Ovary (tissue), 9 donors: ENCODE results near the gene ANTXR2. TPM values are rescaled to one million over a fixed set of nuclear protein-coding genes. Genes with fewer than 3 reads are reported as not detected.

Experiments
- DNase-seq, 5 donors: peaks; one replicate each; pipeline ENCODE4 v3.0.0-alpha.2; 2019 to 2020
- H3K27ac ChIP-seq, 2 donors: fragments of 200-600 bp; one replicate each; pipeline versions ENCODE4 v1.5.1 to v1.8.0; 2019 to 2022
- H3K27me3 ChIP-seq: fragments of 200-600 bp; one replicate; pipeline ENCODE4 v1.8.0; 2022
- H3K36me3 ChIP-seq: fragments of 200-600 bp; sonication (generic); one replicate; pipeline ENCODE4 v1.5.1; 2019
- H3K4me1 ChIP-seq: one replicate; pipeline ENCODE4 v1.8.1; 2013; ENCODE audit warnings: mild to moderate bottlenecking, moderate library complexity; ENCODE audit not compliant: insufficient read depth
- H3K4me3 ChIP-seq: fragments of 200-600 bp; sonication (generic); one replicate; pipeline ENCODE4 v1.5.1; 2017
- H3K9me3 ChIP-seq, 2 donors: fragments of 200-600 bp in 1 of 2; sonication (generic) in 1 of 2; one replicate each; pipeline versions ENCODE4 v1.5.1 to v1.8.1; 2013 to 2019; ENCODE audit warnings: mild to moderate bottlenecking in 1 of 2, moderate library complexity in 1 of 2
- EP300 ChIP-seq: sonication (generic); formaldehyde crosslinking; IDR thresholded peaks from one replicate; pipeline ENCODE4 v1.6.1; 2017; ENCODE audit warnings: antibody characterized with exemption
- POLR2A ChIP-seq: fragments of 450-650 bp; IDR thresholded peaks from one replicate; pipeline ENCODE4 v1.6.1; 2017; ENCODE audit warnings: antibody characterized with exemption, mild to moderate bottlenecking, moderate library complexity
- WGBS, 3 donors: extraction: QIAGEN DNeasy Blood & Tissue Kit in 1 of 3; methylation state at CpG; one replicate each; pipeline versions ENCODE4 v1.1.5 to v1.1.7; 2013 to 2017; 5-methylcytosine and 5-hydroxymethylcytosine counted together
- intact Hi-C, 4 donors: fragments of 100-400 bp; cut with DNase I; formaldehyde crosslinking; loops; one replicate each; pipeline versions ENCODE4 v1.11.0 to v1.15.1; 2022 to 2023
- polyA plus RNA-seq, 2 donors: library from polyadenylated mRNA; stranded (reverse); fragments of 200-250 nt in 1 of 2; fragments of 350-450 nt in 1 of 2; fragmentation: Illumina TruSeq in 1 of 2; extraction: RNeasy Lipid Tissue Mini Kit (QIAGEN cat#74804) in 1 of 2; gene quantifications; one replicate each; pipeline ENCODE4 v1.2.3, GENCODE V29; 2013 to 2014
- total RNA-seq, 7 donors: library from RNA; depleted of rRNA in 2 of 7; stranded (reverse); fragments of >200 nt in 2 of 7; fragmentation: NEBNext Ultra II Directional in 3 of 7; extraction: Animal tissue kit (Norgen Biotek cat#: 25700) in 3 of 7; gene quantifications; one replicate each; pipeline versions ENCODE4 v1.1.0 to v1.2.4, GENCODE V29; 2016 to 2023
- TF ChIP-seq, protein P1 (sequence below), 3 donors: fragments of 450-650 bp in 2 of 3; fragments of 200-600 bp in 1 of 3; IDR thresholded peaks; one replicate each; pipeline versions ENCODE4 v1.5.1 to v1.8.0; 2016 to 2022; ENCODE audit warnings: antibody characterized with exemption in 3 of 3, mild to moderate bottlenecking in 1 of 3
- donor health status: DM: no; HTN: no; CAD: no; lungs with moderate emphysema.
- donor health status: DM: no; HTN: no; CAD: no.
- donor health status: Bipolar disorder and iron deficiency.
- donor health status: DM: yes; HTN: yes; CAD: no.
- donor health status: DM: no; HTN: no; CAD: no.
- donor health status: DM: yes; HTN: yes; CAD: no.

Gene ANTXR2
- total and polyA plus RNA-seq, 9 donors: 64.4 to 231 (median 88.7) TPM

DNA sequence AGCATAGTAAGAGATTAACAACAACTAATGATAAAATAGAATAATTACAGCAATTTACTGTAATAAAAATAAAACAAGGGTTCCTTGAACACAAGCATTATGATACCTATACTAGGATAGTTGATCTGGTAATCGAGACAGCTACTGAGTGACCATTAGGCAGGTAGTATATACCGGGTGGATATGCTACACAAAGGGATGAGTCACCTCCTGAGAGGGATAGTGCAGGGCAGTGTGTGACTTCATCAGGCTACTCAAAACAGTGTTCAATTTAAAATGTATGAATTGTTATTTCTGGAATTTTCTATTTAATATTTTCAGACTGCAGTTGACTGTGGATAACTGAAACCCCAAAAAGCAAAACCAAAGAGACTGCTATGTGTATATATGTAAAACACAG lies 9.7 kb upstream of the ANTXR2 start:
- intact Hi-C loops: no loop called here

DNA sequence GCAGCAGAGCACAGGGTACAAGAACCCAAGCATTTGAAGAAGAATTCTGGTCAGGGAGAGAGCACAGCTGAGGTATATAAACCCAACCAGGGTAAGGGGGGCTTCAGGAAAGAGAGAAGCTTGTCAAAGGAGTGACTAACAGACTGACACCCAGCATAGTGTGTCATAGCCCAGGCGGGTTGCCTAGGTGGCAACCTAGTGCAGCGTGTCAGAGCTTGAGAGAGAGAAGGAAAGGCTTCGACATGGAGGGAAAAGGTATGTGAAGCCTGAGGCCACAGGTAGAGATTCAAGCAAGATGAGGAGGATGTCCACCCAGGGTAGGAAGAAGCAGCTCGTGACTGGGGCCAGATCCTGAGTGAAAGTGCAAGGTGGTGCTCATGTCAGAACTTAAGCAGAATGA lies 8.5 kb upstream of the ANTXR2 start:
- Histone ChIP-seq H3K4me1 (no peaks in the 10 kb centered on the region), H3K27me3 (no peaks in the 10 kb centered on the region), H3K27ac (no peak overlapping the region), H3K4me3 (no peak overlapping the region), H3K36me3 (no peaks in the 10 kb centered on the region), H3K9me3 (no peaks in the 10 kb centered on the region)
- DNase-seq: no peak
- WGBS, 3 donors: 92 to 94% (median 93%) methylated on average over 4 of the region's 4 CpGs
- TF ChIP-seq EP300 (no peak), POLR2A (no peak)
- TF ChIP-seq, protein P1, sequence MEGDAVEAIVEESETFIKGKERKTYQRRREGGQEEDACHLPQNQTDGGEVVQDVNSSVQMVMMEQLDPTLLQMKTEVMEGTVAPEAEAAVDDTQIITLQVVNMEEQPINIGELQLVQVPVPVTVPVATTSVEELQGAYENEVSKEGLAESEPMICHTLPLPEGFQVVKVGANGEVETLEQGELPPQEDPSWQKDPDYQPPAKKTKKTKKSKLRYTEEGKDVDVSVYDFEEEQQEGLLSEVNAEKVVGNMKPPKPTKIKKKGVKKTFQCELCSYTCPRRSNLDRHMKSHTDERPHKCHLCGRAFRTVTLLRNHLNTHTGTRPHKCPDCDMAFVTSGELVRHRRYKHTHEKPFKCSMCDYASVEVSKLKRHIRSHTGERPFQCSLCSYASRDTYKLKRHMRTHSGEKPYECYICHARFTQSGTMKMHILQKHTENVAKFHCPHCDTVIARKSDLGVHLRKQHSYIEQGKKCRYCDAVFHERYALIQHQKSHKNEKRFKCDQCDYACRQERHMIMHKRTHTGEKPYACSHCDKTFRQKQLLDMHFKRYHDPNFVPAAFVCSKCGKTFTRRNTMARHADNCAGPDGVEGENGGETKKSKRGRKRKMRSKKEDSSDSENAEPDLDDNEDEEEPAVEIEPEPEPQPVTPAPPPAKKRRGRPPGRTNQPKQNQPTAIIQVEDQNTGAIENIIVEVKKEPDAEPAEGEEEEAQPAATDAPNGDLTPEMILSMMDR (IDR thresholded peaks at IDR 0.05): no peak
- intact Hi-C loops: no loop called here

More for the DNA sequence above, 9.7 kb upstream of the ANTXR2 start:
- Histone ChIP-seq H3K27me3 (no peaks in the 10 kb centered on the region), H3K27ac (no peak overlapping the region), H3K4me3 (no peak overlapping the region), H3K36me3 (no peaks in the 10 kb centered on the region), H3K4me1 (no peaks in the 10 kb centered on the region), H3K9me3 (no peaks in the 10 kb centered on the region)
- DNase-seq: no peak
- WGBS, 3 donors: 92 to 97% (median 96%) methylated on average over 2 of the region's 2 CpGs
- TF ChIP-seq, protein P1 (IDR thresholded peaks at IDR 0.05): no peak
- no peak for TF ChIP-seq EP300
- no peak for TF ChIP-seq POLR2A

DNA sequence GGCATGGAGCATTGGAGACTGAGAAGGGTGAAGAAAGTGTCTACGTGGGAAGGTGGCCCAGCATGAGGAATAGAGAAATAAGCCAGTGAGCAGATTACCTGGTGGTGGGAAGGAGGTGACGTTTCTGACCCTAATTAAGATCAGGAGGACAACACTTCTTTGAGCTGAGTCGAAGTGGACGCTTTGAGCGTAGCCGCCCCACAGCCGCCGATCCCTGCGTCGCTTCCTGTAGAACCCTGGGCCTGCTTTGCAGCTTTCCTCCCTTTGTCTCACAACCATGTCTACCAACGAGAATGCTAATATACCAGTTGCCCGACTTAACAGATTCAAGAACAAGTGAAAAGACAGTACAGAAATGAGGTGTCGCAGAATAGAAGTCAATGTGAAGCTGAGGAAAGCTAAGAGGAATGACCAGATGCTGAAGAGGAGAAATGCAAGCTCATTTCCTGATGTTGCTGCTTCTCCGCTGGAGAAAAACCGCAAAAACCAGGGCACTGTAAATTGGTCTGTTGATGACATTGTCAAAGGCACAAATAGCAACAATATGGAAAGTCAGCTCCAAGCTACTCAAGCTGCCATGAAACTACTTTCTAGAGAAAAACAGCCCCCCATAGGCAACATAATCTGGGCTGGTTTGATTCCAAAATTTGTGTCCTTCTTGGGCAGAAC lies 6.4 kb upstream of the ANTXR2 start:
- intact Hi-C loops: loop anchor here in 1 of 4 donors (10.0 kb wide), 1 partner anchor 105 kb away; no protein-coding TSS in a partner anchor
- Histone ChIP-seq H3K9me3 (no peaks in the 10 kb centered on the region), H3K4me3 (no peak overlapping the region), H3K36me3 (no peaks in the 10 kb centered on the region), H3K27me3 (no peaks in the 10 kb centered on the region), H3K27ac (no peak overlapping the region), H3K4me1 (peaks cover 2% of the 10 kb centered on the region)
- TF ChIP-seq, protein P1 (IDR thresholded peaks at IDR 0.05): no peak
- TF ChIP-seq EP300 (no peak), POLR2A (no peak)
- 88 to 96% (median 96%) methylated on average over 15 of the region's 15 CpGs for WGBS, 3 donors
- no peak for DNase-seq

DNA sequence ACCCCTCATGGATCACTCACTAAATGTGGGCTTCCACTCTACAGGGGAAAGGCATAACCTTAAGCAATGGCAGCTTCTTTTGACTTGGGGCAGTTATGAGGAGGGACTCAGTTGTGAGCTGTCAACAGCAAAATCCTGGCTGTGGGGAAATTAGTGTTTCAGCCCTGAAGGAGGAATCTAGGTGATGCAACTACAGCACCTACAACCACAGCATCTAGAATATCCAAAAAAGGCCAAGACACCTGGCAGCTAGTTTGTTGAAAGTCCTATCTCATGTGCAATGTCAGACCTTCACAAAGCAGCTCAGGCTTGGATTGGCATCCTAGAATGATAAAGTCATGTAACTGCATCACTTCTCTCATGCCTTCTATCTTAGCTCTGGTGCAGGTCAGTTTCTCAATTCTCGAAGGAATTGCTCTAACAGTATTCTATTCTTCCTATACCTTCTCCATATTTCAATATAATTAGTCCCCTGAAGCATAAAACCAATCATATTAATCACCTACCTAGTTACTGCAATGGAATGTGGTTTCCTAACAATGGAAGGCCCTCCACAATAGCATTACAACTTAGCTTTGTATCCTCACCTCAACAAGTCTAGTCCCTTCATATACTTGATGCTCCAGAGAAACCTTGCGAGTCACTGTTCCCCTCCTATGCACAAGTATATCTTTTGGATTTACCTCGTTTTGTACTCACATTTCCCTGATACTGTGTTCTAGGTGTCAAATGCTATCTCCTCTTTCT lies 5.5 kb upstream of the ANTXR2 start:
- no peak overlapping the region for H3K4me3 ChIP-seq

More for the DNA sequence above, 5.5 kb upstream of the ANTXR2 start:
- WGBS, 3 donors: 96 to 98% (median 97%) methylated on average over 3 of the region's 3 CpGs
- H3K36me3 ChIP-seq: no peaks in the 10 kb centered on the region
- TF ChIP-seq EP300 (no peak), POLR2A (no peak)
- TF ChIP-seq, protein P1 (IDR thresholded peaks at IDR 0.05): no peak
- no peak for DNase-seq
- intact Hi-C loops: loop anchor here in 1 of 4 donors (10.0 kb wide), 1 partner anchor 106 kb away; no protein-coding TSS in a partner anchor
- H3K4me1 ChIP-seq: peaks cover 4% of the 10 kb centered on the region
- H3K27ac ChIP-seq: no peak overlapping the region
- H3K9me3 ChIP-seq: no peaks in the 10 kb centered on the region
- no peaks in the 10 kb centered on the region for H3K27me3 ChIP-seq
